NB4 (cell line): ENCODE data around the gene COL4A2.

Experiments used
- DNase-seq: peaks from one replicate; pipeline ENCODE4 v3.0.0; 2010; ENCODE audit warnings: low read depth
- H3K4me3 ChIP-seq: one replicate; pipeline ENCODE4 v1.5.1; 2011; ENCODE audit warnings: mild to moderate bottlenecking, low read depth, low read length, moderate library complexity
- CTCF ChIP-seq: IDR thresholded peaks from one replicate; pipeline ENCODE4 v1.5.1; 2012; ENCODE audit warnings: low read depth, low read length
- MAX ChIP-seq: IDR thresholded peaks from 2 replicates; pipeline ENCODE4 v1.6.1; 2011; ENCODE audit warnings: low read depth, low read length
- MYC ChIP-seq: IDR thresholded peaks from 2 replicates; pipeline ENCODE4 v1.6.1; 2011; ENCODE audit warnings: low read depth, low read length
- POLR2A ChIP-seq: IDR thresholded peaks from 2 replicates; pipeline ENCODE4 v1.6.1; 2011; ENCODE audit warnings: mild to moderate bottlenecking; ENCODE audit not compliant: insufficient read length; ENCODE audit errors: extremely low read depth

COL4A2 gene

GRCh38 chr13:110458594-110459365 lies 151.7 kb downstream of the COL4A2 start:
- no peak overlapping the region for H3K4me3 ChIP-seq
- DNase-seq: no peak
- no peak for TF ChIP-seq MYC
- no peak for TF ChIP-seq POLR2A
- TF ChIP-seq CTCF: no peak
- no peak for TF ChIP-seq MAX

- H3K4me3 ChIP-seq: no peak overlapping the region
- no peak for DNase-seq
- no peak for TF ChIP-seq MAX
These were observed 155.0 kb downstream of the COL4A2 start for GRCh38 chr13:110462091-110462490.

GRCh38 chr13:110463156-110463555 lies 156.1 kb downstream of the COL4A2 start:
- DNase-seq: no peak
- TF ChIP-seq CTCF: no peak
- no peak for TF ChIP-seq POLR2A
- no peak for TF ChIP-seq MAX
- no peak for TF ChIP-seq MYC
- H3K4me3 ChIP-seq: no peak overlapping the region

- DNase-seq: no peak
- H3K4me3 ChIP-seq: no peak overlapping the region
- TF ChIP-seq MAX (no peak), CTCF (no peak), POLR2A (no peak), MYC (no peak)
These were observed 156.9 kb downstream of the COL4A2 start for GRCh38 chr13:110463871-110464510.

GRCh38 chr13:110464556-110465333 lies 157.7 kb downstream of the COL4A2 start:
- DNase-seq: no peak
- TF ChIP-seq MAX (no peak), CTCF (no peak), POLR2A (no peak), MYC (no peak)
- no peak overlapping the region for H3K4me3 ChIP-seq

- TF ChIP-seq POLR2A: no peak
- no peak for TF ChIP-seq MYC
- no peak overlapping the region for H3K4me3 ChIP-seq
- no peak for DNase-seq
These were observed 158.6 kb downstream of the COL4A2 start for GRCh38 chr13:110465696-110466095.
